ENCODE results near the gene MYLK2.

The MYLK2 gene

DNA sequence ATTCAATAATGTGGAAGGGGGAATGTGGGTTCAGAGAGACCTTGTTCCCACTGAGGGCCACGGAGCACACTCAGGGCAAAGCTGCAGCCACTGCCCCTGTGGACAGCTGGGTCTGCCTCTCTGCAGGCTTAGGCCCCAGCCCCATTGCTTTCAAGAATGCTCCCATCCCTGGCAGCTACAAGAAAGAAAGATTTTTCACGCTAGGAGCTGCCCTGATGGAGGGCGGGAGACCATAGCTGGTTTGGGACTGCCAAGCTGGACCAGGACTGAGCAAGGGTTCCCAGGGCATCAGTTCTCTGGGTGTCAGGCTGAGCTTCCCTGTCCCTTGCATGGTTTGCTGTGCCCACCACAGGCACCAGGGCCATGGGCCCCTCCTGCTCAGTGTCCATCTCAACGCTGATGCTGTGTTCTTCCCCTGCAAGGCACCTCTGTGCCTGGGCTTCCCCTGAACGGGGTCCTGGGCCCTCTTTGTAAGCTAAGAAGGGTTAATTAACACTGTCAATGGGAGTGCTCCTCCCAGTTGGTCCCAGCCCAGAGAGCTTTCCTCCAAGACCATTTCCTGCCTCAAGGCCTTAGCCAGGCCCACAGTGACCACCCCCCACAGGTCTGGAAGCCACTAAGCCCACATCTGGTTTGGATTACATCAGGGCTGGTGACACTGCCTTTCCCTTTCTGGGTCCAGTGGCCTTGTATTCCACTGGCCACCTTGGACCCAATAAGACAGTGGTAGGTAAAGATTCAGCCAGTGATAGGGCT, 17.9 kb downstream of the MYLK2 start:
- no peak for DNase-seq

DNA sequence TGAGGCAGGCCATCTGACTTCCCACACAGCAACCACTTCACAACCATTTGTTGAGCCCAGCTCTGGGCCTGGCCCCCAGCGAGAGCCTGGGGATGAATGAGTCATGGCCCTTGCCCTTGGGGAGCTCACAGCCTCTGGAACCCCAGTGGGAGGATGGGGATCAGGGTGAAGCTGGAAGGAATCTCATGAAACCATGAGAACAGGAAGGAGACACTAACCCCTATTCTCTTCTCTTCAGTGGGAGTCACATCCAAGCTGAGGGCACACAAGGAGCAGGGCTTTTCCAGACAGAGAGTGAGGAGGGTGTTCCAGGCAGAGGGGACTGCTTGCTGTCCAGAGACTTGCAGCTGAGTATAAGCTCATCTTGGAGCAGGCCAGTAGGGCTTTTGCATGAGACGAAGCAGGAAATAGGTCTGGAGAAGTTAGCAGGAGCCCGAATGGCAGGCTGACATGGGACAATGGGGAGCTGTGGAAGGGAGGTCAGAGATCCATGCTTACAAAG, 18.8 kb downstream of the MYLK2 start:
- DNase-seq: no peak

DNA sequence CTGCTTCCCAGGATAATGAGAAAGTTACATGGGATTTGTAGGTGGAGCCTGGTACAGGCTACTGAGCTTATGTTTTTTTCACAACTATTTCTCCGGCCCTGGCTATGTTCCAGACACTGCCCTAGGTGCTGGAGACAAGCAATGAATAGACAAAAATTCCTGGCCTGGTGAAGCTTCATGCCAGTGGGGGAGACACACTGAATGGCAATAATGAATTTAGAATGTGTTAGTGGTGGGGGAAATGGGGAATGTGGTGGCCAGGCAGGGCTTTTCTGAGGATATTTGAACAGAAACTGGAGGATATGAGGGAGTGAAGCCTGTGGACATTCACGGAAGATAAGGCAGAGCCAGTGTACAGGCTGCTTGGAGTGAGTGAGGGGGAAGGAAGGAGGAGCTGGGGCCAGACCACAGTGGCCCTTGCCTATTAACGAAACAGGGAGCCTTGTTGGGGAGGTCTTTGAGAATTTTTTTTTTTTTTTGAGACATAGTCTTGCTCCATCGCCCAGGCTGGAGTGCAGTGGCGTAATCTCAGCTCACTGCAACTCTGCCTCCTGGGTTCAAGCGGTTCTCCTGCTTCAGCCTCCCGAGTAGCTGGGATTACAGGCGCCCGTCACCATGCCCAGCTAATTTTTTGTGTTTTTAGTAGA, 19.6 kb downstream of the MYLK2 start:
- DNase-seq: no peak

DNA sequence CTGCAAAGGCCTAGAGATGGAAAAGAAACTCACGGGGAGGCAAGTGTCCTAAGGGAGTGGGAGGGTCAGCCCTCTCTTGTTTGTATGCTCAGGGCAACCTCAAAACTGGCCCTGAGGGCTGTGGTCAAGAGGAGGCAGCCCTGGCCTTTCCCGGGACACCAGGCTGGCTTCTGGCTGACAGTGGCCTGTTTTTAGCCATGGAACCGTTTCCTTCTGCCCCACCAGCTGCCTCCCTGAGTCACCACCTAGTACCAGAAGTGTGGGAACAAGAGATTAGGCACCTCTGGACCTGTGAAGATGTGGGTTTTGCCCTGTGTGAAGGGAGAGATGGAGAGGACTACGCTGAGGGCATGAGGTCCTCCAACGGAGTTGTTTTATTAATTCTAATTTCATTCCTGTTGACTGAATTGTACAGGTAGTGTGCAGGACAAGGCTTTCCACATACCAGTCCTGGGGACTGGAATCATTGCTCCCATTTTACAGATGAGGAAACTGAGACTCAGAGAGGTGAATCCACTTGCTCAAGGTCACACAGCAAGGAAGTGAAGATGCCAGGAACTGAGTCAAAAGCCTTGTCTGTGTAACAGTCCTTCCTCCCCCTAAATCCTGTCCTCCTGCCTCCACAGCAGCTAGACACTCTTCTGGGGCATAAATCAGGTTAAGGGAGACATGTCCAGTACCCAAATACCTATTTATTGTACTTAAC, 20.8 kb downstream of the MYLK2 start:
- DNase-seq: no peak

DNA sequence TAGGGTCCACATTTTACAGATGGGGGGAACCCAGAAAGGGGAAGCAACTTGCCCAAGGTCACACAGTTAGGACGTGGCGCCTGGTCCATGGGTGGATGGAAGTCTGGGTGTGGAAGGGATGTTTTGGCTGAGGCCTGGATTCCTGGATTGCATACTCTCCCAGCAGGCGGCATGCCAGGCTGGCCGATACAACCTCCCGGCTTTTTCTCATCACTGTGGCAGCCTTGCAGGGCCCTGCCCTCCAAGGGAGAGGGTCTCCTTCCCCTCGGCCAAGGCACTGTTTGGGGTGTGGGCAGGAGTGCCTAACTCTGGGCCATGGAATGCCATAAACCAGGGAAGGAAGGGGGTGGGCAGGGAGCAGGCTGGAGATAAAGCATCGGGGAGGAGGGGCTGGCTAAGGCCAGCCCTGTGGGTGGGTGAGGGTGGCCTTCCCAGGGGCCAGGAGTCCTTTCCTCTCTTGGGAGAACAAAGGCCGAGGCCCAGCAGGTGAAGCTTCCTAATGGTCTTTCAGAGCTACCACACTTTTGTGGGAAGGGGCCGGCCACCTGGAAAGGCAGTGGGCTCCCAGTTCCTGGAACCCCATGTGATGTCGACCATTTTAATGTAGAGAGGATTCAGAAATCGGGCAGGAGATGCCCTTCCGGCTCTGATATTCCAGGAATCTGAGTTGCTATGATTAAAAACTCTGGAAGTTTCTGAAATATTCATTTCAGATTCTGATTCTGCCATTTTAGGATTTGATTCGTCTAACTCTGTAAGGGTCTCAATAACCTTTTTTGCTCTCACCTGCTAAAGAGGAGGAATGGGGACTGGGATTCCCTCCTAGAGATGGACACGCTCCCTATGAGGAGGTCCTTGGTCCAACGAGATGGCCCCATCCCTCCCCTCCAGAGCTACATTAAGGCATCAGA, 22.0 kb downstream of the MYLK2 start:
- no peak for DNase-seq

DNA sequence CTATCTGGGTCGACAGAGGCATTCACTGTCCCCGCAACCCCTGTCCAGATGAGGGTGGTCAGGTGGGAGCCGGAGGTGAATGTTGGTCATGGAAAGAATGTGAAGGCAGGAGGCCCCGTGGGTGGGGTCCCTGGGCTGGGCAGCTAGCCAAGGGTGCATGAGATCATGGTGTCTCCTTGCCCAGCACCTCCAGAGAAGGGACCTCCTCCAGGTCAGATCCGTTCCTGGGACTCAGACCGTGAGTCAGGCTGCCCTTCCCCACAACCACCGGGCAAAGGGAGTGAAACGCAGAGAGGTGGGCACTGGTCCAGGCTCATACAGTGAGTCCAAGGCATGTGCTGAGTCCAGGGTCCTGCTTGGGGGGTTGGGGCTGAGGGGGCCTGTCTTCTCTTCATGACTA, 22.8 kb downstream of the MYLK2 start:
- DNase-seq: no peak

DNA sequence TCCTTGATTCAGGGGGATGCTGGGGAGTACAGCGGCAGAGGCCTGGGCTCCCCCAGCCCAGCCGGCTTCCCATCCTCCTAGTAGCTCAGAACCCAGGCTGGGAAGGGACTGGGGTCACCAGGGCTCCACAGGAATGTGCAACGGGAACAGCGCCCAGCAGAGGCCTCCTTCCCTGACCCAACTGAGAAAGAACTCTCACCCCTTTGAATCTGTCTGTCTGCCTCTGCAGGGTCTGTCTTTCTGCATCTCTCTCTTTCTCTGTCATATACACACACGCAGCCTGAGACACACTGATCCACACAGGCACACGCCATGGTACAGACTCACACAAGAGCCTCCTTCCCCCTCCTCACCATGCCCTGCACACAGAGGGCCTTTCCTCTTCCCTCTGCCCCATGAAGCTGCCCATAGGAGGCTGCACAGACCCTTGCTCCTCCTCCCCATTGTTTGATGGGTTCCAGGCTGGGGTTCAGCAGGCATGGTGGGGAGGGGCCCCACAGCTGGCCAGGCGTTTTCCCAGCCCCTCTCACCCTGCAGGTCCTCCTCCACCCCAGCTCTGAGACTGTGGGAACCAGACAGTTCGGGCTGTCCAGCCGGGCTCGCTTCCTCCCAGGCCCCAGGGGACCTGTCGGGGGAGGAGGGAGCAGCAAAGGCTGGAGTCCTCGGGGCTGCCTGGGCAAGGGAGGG, 23.5 kb downstream of the MYLK2 start:
- no peak for DNase-seq

DNA sequence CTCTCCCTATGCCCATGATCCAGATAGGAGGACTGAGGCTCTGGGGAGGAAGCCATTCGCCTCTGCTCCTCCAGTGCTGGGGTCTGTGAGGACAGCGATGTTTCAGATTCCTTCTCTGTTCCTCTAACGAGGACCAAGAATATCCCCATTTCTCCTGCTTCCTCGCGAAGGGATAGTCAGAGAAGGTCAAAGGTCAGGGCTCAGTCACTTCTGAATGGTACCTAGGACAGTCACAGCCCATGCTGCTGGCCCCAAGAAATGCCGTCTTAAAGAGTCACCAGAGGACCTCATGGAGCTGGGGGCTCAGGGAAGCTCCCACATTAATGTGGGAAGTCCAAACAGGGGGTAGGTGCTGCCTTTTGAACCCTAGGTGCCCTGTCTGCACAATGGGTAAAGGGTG, 24.1 kb downstream of the MYLK2 start:
- no peak for DNase-seq

DNA sequence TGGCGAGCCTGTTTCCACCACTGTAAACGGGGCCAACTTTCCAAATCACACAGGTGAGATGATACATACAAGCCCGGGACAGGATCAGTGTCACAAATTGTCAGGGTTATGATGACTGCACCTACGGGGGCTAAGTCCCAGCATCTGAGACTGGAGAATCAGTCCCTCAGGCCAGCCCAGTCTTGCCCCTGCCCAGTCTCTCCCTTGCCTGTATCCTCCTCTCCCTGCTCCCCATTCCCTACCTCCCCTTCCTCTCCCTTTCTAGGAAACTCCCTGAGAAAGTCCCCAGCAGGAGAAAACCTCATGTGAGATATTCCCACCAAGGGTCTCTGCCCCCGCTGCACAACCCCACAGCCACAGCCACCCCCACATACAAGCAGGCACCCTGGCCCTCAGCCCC, 24.7 kb downstream of the MYLK2 start:
- DNase-seq: no peak

DNA sequence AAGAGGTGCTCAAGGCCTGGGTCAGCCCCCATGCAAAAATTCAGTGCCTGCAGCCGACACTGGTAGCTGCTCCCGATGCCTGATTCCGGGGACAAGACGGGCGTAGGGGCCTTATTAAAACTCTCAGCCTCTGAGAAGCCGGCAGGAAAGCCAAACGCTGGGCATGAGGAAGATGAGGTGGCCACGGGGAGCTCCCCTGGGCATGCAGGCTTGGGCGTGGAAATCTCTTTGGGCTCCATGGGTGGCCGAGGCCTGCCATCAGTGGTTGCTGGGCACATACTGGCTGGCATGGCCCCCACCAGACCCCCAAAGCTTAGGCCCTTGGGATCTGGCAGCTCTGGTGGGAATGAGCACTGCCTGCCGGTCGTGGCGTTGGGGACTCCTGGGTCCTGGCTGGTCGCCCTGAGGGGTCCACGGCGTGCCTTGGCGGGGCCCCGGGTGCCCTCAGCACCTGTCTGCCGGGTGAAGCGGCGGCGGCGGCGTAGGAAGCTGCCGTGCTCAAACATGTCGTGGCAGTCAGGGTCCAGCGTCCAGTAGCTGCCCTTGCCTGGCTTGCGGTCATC, 25.7 kb downstream of the MYLK2 start:
- DNase-seq: no peak

DNA sequence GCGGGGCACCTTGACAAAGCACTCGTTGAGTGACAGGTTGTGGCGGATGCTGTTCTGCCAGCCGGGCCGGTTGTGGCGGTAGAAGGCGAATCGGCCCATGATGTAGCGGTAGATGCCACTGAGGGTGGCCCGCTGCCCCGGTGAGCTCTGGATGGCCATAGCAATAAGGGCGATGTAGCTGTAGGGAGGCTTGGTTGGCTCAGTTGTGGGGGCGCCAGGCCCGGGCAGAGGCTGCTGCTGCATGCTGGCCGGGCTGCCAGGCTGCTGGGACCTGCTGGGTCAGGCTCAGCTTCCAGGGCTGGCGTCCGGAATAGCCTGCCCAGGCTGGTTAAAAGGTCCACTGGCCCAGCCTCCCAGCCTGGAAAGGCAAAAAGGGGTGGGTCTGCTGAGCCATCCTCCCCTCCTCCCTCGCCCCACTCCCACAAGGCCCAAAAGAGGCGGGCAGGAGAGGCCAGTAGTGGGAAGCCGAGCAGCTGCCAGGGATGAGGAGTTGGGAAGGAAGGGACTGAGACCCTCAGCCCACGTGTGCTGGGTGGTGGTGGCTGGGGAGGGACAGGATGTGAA, 26.2 kb downstream of the MYLK2 start, which contains the start of gene FOXS1:
Gene FOXS1, minus strand, starts transcription at position 305 of the 564 bp plus-strand sequence. Its CDS starts 62 bp downstream, at position 243.
- peak; percentile 4 for DNase-seq

DNA sequence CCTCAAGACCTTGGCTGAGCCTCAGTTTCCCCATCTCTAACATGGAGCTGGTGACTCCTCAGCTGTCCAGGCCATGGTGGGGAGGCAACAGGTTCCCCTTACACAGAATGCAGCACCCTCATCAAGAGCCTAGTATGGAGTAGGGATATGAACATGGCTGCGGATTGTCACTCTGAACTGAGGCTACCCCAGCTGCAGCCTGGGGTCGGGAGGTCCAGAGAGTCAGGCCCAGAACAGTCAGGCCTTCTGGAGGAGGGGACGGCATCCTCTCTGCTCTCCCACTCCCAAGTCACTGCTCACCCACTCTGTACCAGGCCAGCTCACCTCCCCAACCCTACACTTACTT, 27.6 kb downstream of the MYLK2 start:
- no peak for DNase-seq

DNA sequence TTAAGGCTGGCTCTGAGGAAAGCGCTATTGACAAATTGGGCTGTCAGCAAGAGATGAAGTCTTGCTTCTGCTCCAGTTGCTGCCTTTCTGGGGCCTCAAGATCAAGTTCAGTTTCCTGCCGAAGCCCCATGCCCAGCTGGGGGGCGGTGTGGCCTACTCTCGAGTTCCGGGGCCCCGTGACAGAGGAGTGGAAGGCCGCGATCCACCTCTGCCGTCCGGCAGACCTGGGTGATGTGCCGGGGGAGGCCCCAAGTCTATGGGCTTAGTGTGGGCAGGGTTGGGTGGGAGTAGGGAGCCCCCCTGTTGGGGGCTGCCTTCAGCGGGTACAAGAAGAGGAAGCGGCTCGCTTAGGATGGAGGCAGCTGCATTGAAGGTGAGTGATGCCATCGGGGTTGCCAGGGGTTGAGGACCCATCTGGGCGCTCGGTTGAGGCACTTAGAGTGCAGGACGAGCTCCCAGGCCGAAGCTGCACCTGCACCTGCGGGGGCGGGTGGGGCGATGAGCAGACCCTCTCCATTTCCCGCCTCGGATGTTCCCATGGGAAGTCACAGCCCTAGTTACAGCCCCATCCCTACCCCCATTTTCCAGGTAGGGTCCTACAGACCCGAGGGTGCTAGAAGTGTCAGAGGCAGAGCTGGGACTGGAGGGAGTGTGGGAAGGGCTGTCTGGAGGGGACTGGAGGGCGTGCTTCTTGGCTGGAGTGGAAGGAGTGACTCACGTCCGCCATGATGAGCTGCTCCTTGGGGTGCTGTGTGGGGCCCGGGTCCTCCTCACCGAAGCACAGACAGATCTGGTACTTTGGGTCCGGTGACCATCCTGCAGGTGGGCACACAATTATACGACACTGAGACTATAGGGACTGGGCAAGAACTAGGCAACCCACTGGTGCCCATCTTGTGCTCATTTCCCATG, 29.2 kb downstream of the MYLK2 start:
- no peak for DNase-seq

DNA sequence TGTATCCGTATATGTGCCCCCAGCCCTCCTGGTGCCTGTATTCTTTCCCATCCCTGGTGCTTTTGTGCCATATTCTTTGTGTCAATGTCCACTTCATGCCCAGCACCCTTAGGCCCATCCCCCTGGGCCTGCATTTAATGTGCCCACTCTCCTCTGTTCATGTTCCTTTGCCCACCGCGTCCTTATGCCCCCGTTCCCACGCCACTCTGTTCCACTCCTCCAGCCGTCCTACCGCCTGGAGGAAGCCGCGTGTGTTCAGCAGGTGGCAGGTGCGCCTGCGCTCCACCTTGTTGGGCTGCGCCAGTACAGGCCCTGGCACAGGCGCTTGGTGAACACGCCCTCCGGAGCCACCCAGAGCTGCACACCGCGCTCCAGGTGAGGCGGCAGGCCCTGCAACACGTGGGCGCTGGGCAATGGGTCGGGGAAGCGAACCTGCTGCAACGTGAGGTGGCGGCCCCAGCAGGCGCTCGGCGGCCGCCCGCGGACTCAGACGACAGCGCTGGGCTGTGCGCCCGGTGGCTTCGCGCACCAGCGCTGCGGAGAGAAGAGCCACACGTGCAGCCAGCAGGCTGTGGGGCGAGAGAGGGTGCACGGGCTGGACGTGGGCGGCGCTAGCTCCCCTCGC, 30.3 kb downstream of the MYLK2 start:
- DNase-seq: no peak

DNA sequence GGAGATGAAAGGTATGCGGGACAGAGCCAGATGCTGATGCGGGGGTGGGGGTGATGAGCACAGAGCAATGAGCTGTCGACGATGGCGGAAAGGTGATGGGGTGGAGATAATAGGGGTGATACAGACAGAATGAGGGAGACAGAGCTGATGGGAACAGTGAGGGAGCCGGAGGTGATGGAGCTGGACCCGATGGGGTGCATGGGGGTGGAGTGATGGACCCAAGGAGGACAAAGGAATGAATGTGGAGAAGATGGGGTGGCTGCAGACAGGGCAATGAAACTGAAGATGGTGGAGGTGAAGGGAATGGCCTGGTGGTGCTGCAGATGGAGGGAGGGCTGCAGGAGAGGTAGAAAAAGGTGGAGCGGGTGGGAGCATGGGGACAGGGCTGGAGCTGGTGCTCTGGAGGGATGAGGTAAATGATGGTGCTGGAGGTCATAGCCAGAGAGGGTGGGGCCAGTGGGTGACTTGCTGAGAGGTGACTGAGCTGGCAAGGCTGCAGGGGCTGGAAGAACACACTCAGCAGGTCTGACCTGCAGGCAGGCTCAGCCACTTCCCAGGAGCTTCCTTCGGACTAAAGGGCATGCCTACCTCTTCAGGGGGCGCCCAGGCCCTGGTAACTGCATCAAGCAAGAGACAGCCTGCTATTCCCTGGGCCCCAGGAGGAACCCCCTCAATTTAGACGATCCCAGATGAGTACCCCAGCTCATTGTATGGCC, 32.2 kb downstream of the MYLK2 start:
- no peak for DNase-seq

DNA sequence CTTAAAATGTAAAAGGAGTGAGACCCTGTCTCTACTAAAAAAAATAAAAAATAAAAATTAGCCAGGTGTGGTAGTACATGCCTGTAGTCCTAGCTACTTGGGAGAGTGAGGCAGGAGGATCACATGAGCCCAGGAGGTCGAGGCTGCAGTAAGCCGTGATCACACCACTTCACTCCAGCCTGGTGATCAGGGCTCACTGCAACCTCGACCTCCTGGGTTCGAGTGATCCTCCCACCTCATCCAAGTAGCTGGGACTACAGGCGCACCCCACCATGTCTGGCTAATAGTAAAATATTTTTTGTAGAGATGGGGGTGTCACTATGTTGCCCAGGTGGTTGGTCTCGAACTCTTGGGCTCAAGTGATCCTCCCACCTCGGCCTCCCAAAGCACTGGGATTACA, 34.3 kb downstream of the MYLK2 start:
- no peak for DNase-seq

DNA sequence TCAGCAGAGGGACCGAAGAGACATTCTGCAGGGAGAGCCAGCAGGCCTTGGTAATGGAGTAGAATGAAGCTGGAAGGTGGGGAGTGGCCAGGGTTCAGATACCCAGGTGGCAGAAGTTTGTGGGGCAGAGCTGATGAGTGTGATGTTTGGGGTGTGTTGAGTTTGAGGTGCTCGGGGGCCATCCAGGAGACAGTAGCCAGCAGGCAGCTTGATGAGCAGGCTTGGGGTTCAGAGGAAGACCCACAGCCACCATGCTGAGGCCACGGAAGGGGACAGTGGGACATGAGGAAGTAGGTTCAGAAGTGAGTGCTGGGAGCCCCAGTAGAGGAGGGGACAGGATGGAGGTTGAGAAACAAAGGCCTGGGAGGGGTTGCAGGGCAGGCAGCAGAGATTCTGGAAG, 37.4 kb downstream of the MYLK2 start:
- no peak for DNase-seq

DNA sequence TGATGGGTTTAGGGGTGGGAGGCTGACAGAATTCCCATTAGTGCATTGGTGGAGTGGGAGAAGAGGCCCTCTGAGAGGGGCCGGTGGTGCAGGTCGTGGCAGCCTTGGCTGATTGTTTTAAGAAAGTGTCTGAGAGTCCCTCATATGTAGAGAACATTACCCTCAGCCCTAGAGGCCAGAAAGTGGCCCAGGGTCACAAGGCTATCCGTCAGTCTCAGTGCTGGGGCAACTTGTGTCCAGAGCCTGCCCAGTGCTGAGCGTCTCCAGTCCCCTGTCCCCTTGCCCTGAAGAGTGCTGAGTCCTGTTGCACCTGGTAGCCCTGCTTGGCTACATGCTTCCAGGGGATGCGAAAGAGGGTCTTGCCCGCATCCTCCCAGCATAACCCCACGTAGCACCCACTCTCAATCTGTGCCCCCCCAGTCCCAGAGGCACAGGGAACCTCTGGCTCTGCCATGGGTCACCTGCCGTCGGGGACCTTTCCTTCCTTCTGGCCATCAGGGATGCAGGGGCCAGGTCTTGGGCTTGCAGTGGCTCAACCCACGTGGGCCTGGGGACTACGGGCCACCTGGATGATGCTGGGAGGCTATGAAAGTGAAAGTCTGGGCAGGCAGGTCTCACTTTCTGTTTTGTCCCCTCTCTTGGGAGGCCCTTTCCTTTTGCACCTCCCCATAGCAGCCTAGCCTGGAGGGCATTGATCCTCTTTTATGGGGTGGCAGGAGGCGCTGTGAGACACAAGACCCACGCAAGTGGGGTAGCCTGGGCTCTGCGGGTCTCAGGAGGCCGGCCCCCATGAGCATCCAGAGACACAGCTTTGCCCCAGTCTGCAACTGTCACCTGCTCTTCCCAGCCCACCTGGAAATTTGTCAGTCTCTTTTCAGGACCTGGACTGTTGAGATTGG, 39.0 kb downstream of the MYLK2 start:
- no peak for DNase-seq
